Esophagus squamous epithelium (tissue), 4 donors: ENCODE measurements around the gene PLGLB2. TPM values are rescaled to one million over a fixed set of nuclear protein-coding genes. Genes with fewer than 3 reads are reported as not detected.

Source experiments
- total RNA-seq, 4 donors: library from RNA; depleted of rRNA; stranded (reverse); fragments of >200 nt; gene quantifications; one replicate each; pipeline ENCODE4 v1.1.0, GENCODE V29; 2016

The PLGLB2 gene
- total RNA-seq, 4 donors from 2014 or later: 0.35 to 1.1 (median 0.99) TPM

Other genes starting within 250 kb of the PLGLB2 start
- 1 to 10 TPM in 3 of 4 donors, not detected in 1; 1.3 to 1.9 (median 1.6) TPM for gene RGPD2, start 77.7 kb downstream of the PLGLB2 start, total RNA-seq